Ovary (tissue), 9 donors: Measurements from ENCODE around the gene PATL2. TPM values are rescaled to one million over a fixed set of nuclear protein-coding genes. Genes with fewer than 3 reads are reported as not detected.

ENCODE experiments used
- DNase-seq, 5 donors: peaks; one replicate each; pipeline ENCODE4 v3.0.0-alpha.2; 2019 to 2020
- H3K27ac ChIP-seq, 2 donors: fragments of 200-600 bp; one replicate each; pipeline versions ENCODE4 v1.5.1 to v1.8.0; 2019 to 2022
- H3K27me3 ChIP-seq: fragments of 200-600 bp; one replicate; pipeline ENCODE4 v1.8.0; 2022
- H3K36me3 ChIP-seq: fragments of 200-600 bp; sonication (generic); one replicate; pipeline ENCODE4 v1.5.1; 2019
- H3K4me1 ChIP-seq: one replicate; pipeline ENCODE4 v1.8.1; 2013; ENCODE audit warnings: mild to moderate bottlenecking, moderate library complexity; ENCODE audit not compliant: insufficient read depth
- H3K4me3 ChIP-seq: fragments of 200-600 bp; sonication (generic); one replicate; pipeline ENCODE4 v1.5.1; 2017
- H3K9me3 ChIP-seq, 2 donors: fragments of 200-600 bp in 1 of 2; sonication (generic) in 1 of 2; one replicate each; pipeline versions ENCODE4 v1.5.1 to v1.8.1; 2013 to 2019; ENCODE audit warnings: mild to moderate bottlenecking in 1 of 2, moderate library complexity in 1 of 2
- EP300 ChIP-seq: sonication (generic); formaldehyde crosslinking; IDR thresholded peaks from one replicate; pipeline ENCODE4 v1.6.1; 2017; ENCODE audit warnings: antibody characterized with exemption
- POLR2A ChIP-seq: fragments of 450-650 bp; IDR thresholded peaks from one replicate; pipeline ENCODE4 v1.6.1; 2017; ENCODE audit warnings: antibody characterized with exemption, mild to moderate bottlenecking, moderate library complexity
- WGBS, 3 donors: extraction: QIAGEN DNeasy Blood & Tissue Kit in 1 of 3; methylation state at CpG; one replicate each; pipeline versions ENCODE4 v1.1.5 to v1.1.7; 2013 to 2017; 5-methylcytosine and 5-hydroxymethylcytosine counted together
- intact Hi-C, 4 donors: fragments of 100-400 bp; cut with DNase I; formaldehyde crosslinking; loops; one replicate each; pipeline versions ENCODE4 v1.11.0 to v1.15.1; 2022 to 2023
- polyA plus RNA-seq, 2 donors: library from polyadenylated mRNA; stranded (reverse); fragments of 200-250 nt in 1 of 2; fragments of 350-450 nt in 1 of 2; fragmentation: Illumina TruSeq in 1 of 2; extraction: RNeasy Lipid Tissue Mini Kit (QIAGEN cat#74804) in 1 of 2; gene quantifications; one replicate each; pipeline ENCODE4 v1.2.3, GENCODE V29; 2013 to 2014
- total RNA-seq, 7 donors: library from RNA; depleted of rRNA in 2 of 7; stranded (reverse); fragments of >200 nt in 2 of 7; fragmentation: NEBNext Ultra II Directional in 3 of 7; extraction: Animal tissue kit (Norgen Biotek cat#: 25700) in 3 of 7; gene quantifications; one replicate each; pipeline versions ENCODE4 v1.1.0 to v1.2.4, GENCODE V29; 2016 to 2023
- TF ChIP-seq, protein P1 (sequence below), 3 donors: fragments of 450-650 bp in 2 of 3; fragments of 200-600 bp in 1 of 3; IDR thresholded peaks; one replicate each; pipeline versions ENCODE4 v1.5.1 to v1.8.0; 2016 to 2022; ENCODE audit warnings: antibody characterized with exemption in 3 of 3, mild to moderate bottlenecking in 1 of 3
- donor health status: DM: no; HTN: no; CAD: no; lungs with moderate emphysema.
- donor health status: DM: no; HTN: no; CAD: no.
- donor health status: Bipolar disorder and iron deficiency.
- donor health status: DM: yes; HTN: yes; CAD: no.
- donor health status: DM: no; HTN: no; CAD: no.
- donor health status: DM: yes; HTN: yes; CAD: no.

Gene PATL2
- total and polyA plus RNA-seq, 9 donors, result 0.20 to 2.3 (median 1.3) TPM

DNA sequence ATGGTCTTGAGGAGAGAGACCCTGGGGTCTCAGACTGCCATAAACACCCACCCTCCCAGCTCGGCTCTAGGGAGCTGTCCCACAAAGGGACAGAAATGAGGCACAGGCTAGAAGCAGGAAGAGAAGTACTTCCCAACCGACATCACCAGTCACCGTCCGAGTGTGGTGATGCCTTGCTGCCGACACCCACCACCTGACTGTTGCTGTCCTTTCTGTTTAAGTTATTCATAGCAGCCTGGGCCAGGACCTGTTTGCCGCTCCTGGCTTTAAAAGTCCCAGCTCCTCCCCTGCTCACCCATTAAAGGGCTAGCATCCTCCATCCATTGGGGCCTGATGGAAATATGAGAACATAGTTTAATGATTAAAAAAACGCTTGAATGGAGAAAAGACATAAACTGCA, 34.4 kb downstream of the PATL2 start:
- 52 to 57% (median 54%) methylated on average over 7 of the region's 7 CpGs for WGBS, 3 donors

DNA sequence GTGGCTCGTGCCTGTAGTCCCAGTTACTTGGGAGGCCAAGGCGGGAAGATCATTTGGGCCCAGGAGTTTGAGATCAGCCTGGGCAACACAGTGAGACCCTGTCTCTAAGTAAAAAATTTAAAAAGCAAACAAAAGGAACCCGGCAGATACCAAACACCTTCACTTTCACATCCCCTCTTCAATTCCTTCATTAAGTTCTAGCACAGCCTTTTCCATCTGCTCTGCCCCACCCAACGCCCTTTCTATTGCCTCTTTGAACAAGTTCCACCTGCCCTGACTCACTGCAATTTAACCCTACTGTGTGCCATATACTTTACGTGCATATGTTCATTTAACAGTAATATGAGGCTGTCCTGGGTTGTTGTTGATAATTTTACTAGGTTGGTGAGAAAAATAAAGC, 35.2 kb downstream of the PATL2 start:
- H3K36me3 ChIP-seq, result no peaks in the 10 kb centered on the region
- no peaks in the 10 kb centered on the region for H3K4me1 ChIP-seq
- intact Hi-C loops, result no loop called here
- no peak overlapping the region for H3K4me3 ChIP-seq
- H3K27me3 ChIP-seq, result no peaks in the 10 kb centered on the region
- 80 to 81% (median 81%) methylated on average over 5 of the region's 5 CpGs for WGBS, 3 donors
- H3K9me3 ChIP-seq, result no peaks in the 10 kb centered on the region
- TF ChIP-seq EP300 (no peak), POLR2A (no peak)
- TF ChIP-seq, protein P1, sequence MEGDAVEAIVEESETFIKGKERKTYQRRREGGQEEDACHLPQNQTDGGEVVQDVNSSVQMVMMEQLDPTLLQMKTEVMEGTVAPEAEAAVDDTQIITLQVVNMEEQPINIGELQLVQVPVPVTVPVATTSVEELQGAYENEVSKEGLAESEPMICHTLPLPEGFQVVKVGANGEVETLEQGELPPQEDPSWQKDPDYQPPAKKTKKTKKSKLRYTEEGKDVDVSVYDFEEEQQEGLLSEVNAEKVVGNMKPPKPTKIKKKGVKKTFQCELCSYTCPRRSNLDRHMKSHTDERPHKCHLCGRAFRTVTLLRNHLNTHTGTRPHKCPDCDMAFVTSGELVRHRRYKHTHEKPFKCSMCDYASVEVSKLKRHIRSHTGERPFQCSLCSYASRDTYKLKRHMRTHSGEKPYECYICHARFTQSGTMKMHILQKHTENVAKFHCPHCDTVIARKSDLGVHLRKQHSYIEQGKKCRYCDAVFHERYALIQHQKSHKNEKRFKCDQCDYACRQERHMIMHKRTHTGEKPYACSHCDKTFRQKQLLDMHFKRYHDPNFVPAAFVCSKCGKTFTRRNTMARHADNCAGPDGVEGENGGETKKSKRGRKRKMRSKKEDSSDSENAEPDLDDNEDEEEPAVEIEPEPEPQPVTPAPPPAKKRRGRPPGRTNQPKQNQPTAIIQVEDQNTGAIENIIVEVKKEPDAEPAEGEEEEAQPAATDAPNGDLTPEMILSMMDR (IDR thresholded peaks at IDR 0.05), result no peak
- no peak overlapping the region for H3K27ac ChIP-seq
- DNase-seq, result no peak

More for the DNA sequence above, 34.4 kb downstream of the PATL2 start:
- TF ChIP-seq, protein P1 (IDR thresholded peaks at IDR 0.05), result no peak
- TF ChIP-seq EP300 (no peak), POLR2A (no peak)
- Histone ChIP-seq H3K27me3 (no peaks in the 10 kb centered on the region), H3K9me3 (no peaks in the 10 kb centered on the region), H3K36me3 (no peaks in the 10 kb centered on the region), H3K27ac (no peak overlapping the region), H3K4me3 (no peak overlapping the region), H3K4me1 (no peaks in the 10 kb centered on the region)
- intact Hi-C loops, result no loop called here
- DNase-seq, result no peak

DNA sequence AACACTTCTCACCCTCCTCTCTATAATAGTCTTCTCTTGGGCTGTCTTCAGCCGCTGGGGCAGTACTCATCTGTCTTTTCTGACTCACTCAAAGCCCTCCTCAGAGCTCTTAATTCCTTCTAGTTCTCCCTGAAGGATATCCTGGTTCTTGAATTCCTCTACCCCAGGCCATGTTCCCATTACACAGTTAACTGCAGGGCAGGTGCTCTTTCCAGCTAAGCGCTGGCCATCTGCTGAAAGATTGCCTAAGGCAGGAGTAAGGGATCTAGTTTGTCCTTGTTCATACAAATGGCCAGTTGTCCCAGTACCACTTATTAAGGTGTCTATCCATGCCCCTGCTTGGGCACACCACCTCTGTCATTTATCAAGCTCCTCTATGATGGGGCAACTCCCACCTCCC, 37.5 kb downstream of the PATL2 start:
- intact Hi-C loops, result no loop called here
- TF ChIP-seq POLR2A, result no peak
- TF ChIP-seq, protein P1 (IDR thresholded peaks at IDR 0.05), result no peak
- no peak for TF ChIP-seq EP300
- no peak for DNase-seq
- 87 to 94% (median 94%) methylated on average over 2 of the region's 2 CpGs for WGBS, 3 donors
- H3K27me3 ChIP-seq, result no peaks in the 10 kb centered on the region
- H3K27ac ChIP-seq, result no peak overlapping the region
- H3K9me3 ChIP-seq, result no peaks in the 10 kb centered on the region
- no peaks in the 10 kb centered on the region for H3K36me3 ChIP-seq
- H3K4me1 ChIP-seq, result no peaks in the 10 kb centered on the region
- no peak overlapping the region for H3K4me3 ChIP-seq

DNA sequence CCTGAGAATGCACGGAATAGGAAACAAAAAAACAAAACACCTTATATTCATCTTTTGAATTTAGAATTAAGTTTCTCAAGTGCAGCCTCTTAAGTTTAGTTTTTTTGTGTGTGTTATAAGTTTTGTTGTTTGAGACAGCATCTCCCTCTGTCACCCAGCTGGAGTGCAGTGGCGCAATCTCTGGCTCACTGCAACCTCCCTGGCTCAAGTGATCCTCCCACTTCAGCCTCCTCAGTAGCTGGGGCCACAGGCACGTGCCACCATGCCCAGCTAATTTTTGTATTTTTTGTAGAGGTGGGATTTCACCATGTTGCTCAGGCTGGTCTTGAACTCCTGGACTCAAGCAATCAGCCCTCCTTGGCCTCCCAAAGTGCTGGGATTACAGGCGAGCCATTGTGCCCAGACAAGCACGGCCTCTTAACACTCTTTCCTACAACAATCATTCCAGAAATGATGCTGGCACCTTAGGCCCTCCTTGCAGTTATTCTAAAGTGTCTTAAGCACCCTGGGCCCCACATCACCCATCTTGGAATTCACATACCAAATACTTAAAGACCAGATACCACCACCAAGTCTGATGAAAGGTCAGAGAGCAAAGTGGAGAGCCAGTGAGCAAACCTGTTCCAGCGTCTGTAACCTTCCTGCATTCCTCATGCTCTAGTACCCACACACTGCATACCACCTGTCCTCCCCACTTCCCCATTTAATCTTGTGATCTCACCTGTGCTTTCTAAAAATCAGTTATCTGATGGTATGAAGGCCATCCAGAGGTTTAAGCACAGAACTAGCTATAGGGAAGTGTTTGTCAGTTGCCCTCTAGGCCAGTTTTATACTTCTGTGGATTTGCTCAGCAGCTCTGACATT, 40.8 kb downstream of the PATL2 start:
- Histone ChIP-seq H3K9me3 (no peaks in the 10 kb centered on the region), H3K4me3 (no peak overlapping the region), H3K27me3 (no peaks in the 10 kb centered on the region), H3K36me3 (no peaks in the 10 kb centered on the region), H3K4me1 (no peaks in the 10 kb centered on the region), H3K27ac (no peak overlapping the region)
- DNase-seq, result no peak
- WGBS, 3 donors, result 79 to 83% (median 80%) methylated on average over 6 of the region's 6 CpGs
- TF ChIP-seq, protein P1 (IDR thresholded peaks at IDR 0.05), result no peak
- TF ChIP-seq POLR2A (no peak), EP300 (no peak)
- intact Hi-C loops, result no loop called here
